CD4-positive, alpha-beta memory T cell (primary cell): ENCODE results near the gene ZNRF3. TPM values are rescaled to one million over a fixed set of nuclear protein-coding genes. Genes with fewer than 3 reads are reported as not detected.
"Not testable (repeated sequence)": the region's sequence is repeated elsewhere in the genome, so short reads cannot be mapped to it uniquely, and the experiment has no call there.

ENCODE experiments used
- CTCF ChIA-PET: fragments of 350-600 bp; sonication (Branson Sonifier 250); formaldehyde crosslinking; loops from one replicate; lab custom pipeline; 2021; ENCODE audit warnings: inconsistent platforms; ENCODE audit not compliant: partially characterized antibody; lab: Charles Lee
- POLR2A ChIA-PET: fragments of 350-600 bp; sonication (Branson Sonifier 250); formaldehyde crosslinking; loops from one replicate; lab custom pipeline; 2021; ENCODE audit not compliant: partially characterized antibody; lab: Charles Lee
- DNase-seq, 5 donors: peaks; one replicate each; pipeline versions ENCODE4 v3.0.0 to v3.0.0-alpha.2; 2020 to 2022; ENCODE audit warnings: mixed read lengths in 1 of 5
- H3K27ac ChIP-seq: one replicate; pipeline ENCODE4 v1.7.0; 2013; ENCODE audit warnings: low read depth, low read length
- H3K27me3 ChIP-seq: 2 replicates; pipeline ENCODE4 v1.7.0; 2013; ENCODE audit warnings: mild to moderate bottlenecking, low read length, moderate library complexity; ENCODE audit not compliant: insufficient read depth
- H3K36me3 ChIP-seq: 2 replicates; pipeline ENCODE4 v1.7.0; 2013; ENCODE audit warnings: mild to moderate bottlenecking, low read length, moderate library complexity; ENCODE audit not compliant: insufficient read depth
- H3K4me1 ChIP-seq: 2 replicates; pipeline ENCODE4 v1.7.0; 2013; ENCODE audit warnings: mild to moderate bottlenecking, low read length, moderate library complexity; ENCODE audit not compliant: insufficient read depth
- H3K4me3 ChIP-seq, 2 donors: one replicate each; pipeline ENCODE4 v1.7.0; 2013; ENCODE audit warnings: low read length in 2 of 2, mild to moderate bottlenecking in 1 of 2
- H3K9me3 ChIP-seq, 2 donors: one replicate each; pipeline ENCODE4 v1.7.0; 2013; ENCODE audit warnings: low read length in 2 of 2, control low read depth in 1 of 2; ENCODE audit not compliant: control insufficient read depth in 1 of 2
- H3K27ac Mint-ChIP-seq, 7 donors: one replicate each; pipeline ENCODE4 v1.8.0; 2020 to 2021; ENCODE audit warnings: mixed read lengths in 7 of 7, mild to moderate bottlenecking in 6 of 7, inconsistent platforms in 3 of 7, moderate library complexity in 3 of 7
- H3K27me3 Mint-ChIP-seq, 2 donors: one replicate each; pipeline ENCODE4 v1.8.0; 2020 to 2021; ENCODE audit warnings: mixed read lengths in 2 of 2
- H3K36me3 Mint-ChIP-seq, 2 donors: one replicate each; pipeline ENCODE4 v1.8.0; 2020 to 2021; ENCODE audit warnings: mixed read lengths in 2 of 2, inconsistent platforms in 1 of 2, mild to moderate bottlenecking in 1 of 2
- H3K4me1 Mint-ChIP-seq, 4 donors: one replicate each; pipeline ENCODE4 v1.8.0; 2020 to 2021; ENCODE audit warnings: mixed read lengths in 4 of 4, mild to moderate bottlenecking in 1 of 4
- H3K4me3 Mint-ChIP-seq, 8 donors: one replicate each; pipeline ENCODE4 v1.8.0; 2020 to 2021; ENCODE audit warnings: mixed read lengths in 8 of 8, mild to moderate bottlenecking in 7 of 8, moderate library complexity in 6 of 8, inconsistent platforms in 3 of 8
- H3K9me3 Mint-ChIP-seq, 8 donors: one replicate each; pipeline ENCODE4 v1.8.0; 2020 to 2021; ENCODE audit warnings: mixed read lengths in 8 of 8, mild to moderate bottlenecking in 5 of 8, inconsistent platforms in 3 of 8, moderate library complexity in 1 of 8
- intact Hi-C: fragments of 100-400 bp; cut with micrococcal nuclease; formaldehyde crosslinking; loops from one replicate; pipeline ENCODE4 v1.15.1; 2023
- polyA plus RNA-seq, 2 donors: library from polyadenylated mRNA; unstranded; fragments of 300-500 nt; fragmentation: Illumina TruSeq; gene quantifications; one replicate each; pipeline ENCODE4 v1.2.3, GENCODE V29; 2021
- total RNA-seq, 2 experiments: library from RNA; stranded (reverse); gene quantifications; one replicate each; pipeline ENCODE4 v1.2.3, GENCODE V29; 2021

Gene ZNRF3
- under 1 TPM; 0.70 to 0.89 TPM for total RNA-seq
- polyA plus RNA-seq = under 1 TPM in 1 of 2 donors, not detected in 1; 0.11 TPM

DNA sequence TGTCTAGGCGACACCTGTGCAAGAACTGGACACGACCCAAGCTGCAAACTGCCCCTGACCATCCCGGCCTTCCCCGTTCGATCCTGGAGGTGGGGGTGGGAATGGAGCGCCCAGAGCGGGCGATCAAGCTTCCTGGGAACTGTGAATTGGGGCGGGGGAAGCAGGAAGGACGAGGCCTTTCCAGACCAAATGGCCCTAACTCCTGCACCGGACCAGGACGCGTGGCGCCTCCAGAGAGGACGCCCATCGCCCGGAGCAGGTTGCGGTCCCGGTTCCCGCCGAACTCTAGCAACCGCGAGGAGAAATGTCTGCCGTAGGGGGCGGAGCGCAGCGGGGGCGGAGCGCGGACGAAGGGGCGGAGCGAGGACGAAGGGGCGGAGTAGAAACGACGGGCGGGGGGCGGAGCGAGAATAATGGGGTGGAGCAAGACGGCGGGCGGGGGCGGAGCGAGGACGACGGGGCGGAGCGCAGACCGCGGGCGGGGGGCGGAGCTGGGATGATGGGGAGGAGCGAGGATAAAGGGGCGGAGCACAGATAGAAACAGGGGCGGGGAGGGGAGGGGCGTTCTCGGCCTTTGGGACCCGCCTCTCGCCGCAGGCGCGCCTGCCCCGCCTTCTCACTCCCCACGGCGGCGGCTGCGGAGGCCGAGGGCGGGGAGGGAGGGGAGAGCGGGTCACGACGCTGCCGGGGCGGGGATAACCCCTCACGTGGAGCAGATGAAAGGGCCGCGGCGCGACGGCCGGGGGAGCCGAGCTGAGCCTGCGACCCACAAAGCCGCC is at the start of gene ZNRF3:
TSS of gene ZNRF3 (plus strand) at position 695 of the 779 bp plus-strand sequence. CDS start 195 bp downstream, outside the sequence.
- Mint-ChIP-seq H3K27me3 (peaks cover 5 to 7% of the 10 kb centered on the region in 2 donors), H3K9me3 (no peaks in the 10 kb centered on the region), H3K27ac (peak within 1 kb of the TSS; percentile 74 to 87 (median 81)), H3K36me3 (no peaks in the 10 kb centered on the region), H3K4me1 (peaks cover 9 to 32% (median 21%) of the 10 kb centered on the region in 4 donors), H3K4me3 (peak within 1 kb of the TSS; percentile 88 to 92 (median 90))
- peak; percentile 86 to 90 (median 87) for DNase-seq
- ChIA-PET CTCF (interaction anchor here (1.0 to 1.8 kb wide), 2 partner anchors 16 to 157 kb away, joined by 3 to 5 read pairs; no protein-coding TSS in a partner anchor), POLR2A (interaction anchor here (1.2 to 2.4 kb wide), 5 partner anchors 64 to 190 kb away, joined by 3 to 14 read pairs (median 4); partner anchors contain the start of genes KREMEN1 and XBP1)
- intact Hi-C loops = loop anchor here (1.0 to 2.0 kb wide), 5 partner anchors 83 to 964 kb away; partner anchors contain the start of genes CCDC117, HSCB, PITPNB and XBP1
- Histone ChIP-seq H3K4me3 (peak within 1 kb of the TSS; percentile 61 to 83), H3K4me1 (peaks cover 15% of the 10 kb centered on the region), H3K27me3 (no peaks in the 10 kb centered on the region), H3K27ac (no peak within 1 kb of the TSS), H3K36me3 (no peaks in the 10 kb centered on the region), H3K9me3 (no peaks in the 10 kb centered on the region)

DNA sequence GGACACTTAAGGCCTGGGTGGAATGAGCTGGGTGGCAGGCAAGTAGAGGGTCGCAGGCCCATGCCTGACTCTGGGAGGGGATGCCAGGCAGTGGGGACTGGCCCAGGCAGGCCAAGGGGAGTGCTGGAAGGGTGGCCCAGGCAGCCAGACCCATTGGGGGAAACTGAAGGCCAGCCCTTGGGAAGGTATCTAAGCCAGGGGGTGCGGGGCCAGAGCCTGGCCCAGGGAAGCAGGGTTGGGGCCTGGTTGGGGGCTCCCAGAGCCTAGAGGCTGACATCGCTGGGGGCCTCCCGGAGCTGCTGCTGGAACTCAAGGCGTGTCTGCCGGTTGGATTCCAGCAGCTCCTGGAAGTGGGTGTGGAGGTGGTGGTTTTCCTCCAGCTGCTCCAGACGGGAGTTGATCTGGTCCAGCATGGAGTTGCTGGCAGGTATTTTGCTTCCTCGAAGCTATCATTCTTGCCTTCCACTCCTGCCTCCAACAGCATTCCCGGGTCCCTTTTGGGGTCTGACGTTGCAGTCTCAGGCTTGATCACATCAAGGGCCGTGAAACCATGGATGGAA is 47.7 kb upstream of the ZNRF3 start:
- Mint-ChIP-seq H3K27me3 (no peaks in the 10 kb centered on the region), H3K4me3 (no peak overlapping the region), H3K36me3 (peaks cover 8 to 18% of the 10 kb centered on the region in 2 donors), H3K9me3 (no peaks in the 10 kb centered on the region), H3K4me1 (peaks cover 0 to 5% (median 2%) of the 10 kb centered on the region in 4 donors), H3K27ac (peak overlapping the region in 1 of 7 donors; percentile 29)
- Histone ChIP-seq H3K27ac (no peak overlapping the region), H3K36me3 (no peaks in the 10 kb centered on the region), H3K27me3 (no peaks in the 10 kb centered on the region), H3K4me1 (no peaks in the 10 kb centered on the region), H3K4me3 (no peak overlapping the region), H3K9me3 (no peaks in the 10 kb centered on the region)
- DNase-seq = no peak
- ChIA-PET CTCF (no interaction called here), POLR2A (no interaction called here)
- intact Hi-C loops = no loop called here

DNA sequence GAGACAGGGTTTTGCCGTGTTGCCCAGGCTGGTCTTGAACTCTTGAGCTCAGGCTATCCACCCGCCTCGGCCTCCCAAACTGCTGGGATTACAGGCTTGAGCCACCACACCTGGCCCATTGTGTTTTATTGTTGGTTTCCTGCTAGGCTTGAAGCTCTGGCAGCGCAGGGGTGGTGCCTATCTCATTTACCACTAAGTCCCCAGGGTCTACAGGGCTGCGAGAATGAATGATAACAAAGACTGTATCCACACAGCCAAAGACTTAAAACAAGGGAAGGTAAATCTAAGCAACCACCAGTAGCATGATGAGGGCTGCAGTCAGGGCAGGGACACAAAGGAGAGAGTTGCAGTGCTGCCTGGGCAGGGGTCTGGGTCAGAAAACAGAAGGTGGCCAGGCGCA is 45.7 kb upstream of the ZNRF3 start:
- Histone ChIP-seq H3K36me3 (no peaks in the 10 kb centered on the region), H3K27ac (no peak overlapping the region), H3K9me3 (no peaks in the 10 kb centered on the region), H3K27me3 (no peaks in the 10 kb centered on the region), H3K4me1 (no peaks in the 10 kb centered on the region), H3K4me3 (no peak overlapping the region)
- Mint-ChIP-seq H3K4me3 (no peak overlapping the region), H3K9me3 (no peaks in the 10 kb centered on the region), H3K27ac (no peak overlapping the region), H3K36me3 (peaks cover 6 to 11% of the 10 kb centered on the region in 2 donors), H3K27me3 (no peaks in the 10 kb centered on the region), H3K4me1 (peaks cover 0 to 5% (median 2%) of the 10 kb centered on the region in 4 donors)
- DNase-seq = no peak
- ChIA-PET CTCF (interaction anchor here (1.0 to 1.3 kb wide), 3 partner anchors 9 to 826 kb away, joined by 3 to 4 read pairs (median 3); no protein-coding TSS in a partner anchor), POLR2A (no interaction called here)
- intact Hi-C loops = no loop called here

DNA sequence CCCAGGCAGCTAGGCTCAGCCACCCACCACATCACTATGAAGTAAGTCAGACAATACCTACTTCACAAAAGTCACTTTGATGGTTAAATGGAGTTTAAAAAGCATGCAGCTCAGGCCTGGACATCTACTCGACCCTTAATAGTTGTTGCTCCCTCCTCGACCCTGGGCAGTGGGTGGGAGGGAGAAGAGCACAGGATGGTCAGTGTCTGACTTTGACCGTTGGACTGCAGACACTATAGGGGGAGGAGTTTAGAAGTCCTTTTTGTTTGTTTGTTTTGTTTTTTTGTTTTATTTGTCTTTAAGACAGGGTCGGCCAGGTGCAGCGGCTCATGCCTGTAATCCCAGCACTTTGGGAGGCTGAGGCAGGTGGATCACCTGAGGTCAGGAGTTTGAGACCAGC is 44.4 kb upstream of the ZNRF3 start:
- Histone ChIP-seq H3K36me3 (no peaks in the 10 kb centered on the region), H3K27me3 (no peaks in the 10 kb centered on the region), H3K9me3 (no peaks in the 10 kb centered on the region), H3K4me1 (no peaks in the 10 kb centered on the region), H3K27ac (no peak overlapping the region), H3K4me3 (no peak overlapping the region)
- H3K4me1 Mint-ChIP-seq = peaks cover 0 to 3% (median 0%) of the 10 kb centered on the region in 4 donors
- ChIA-PET POLR2A (interaction anchor here (0.7 kb wide), 1 partner anchor 16 kb away, joined by 5 read pairs; no protein-coding TSS in a partner anchor), CTCF (interaction anchor here (1.2 kb wide), 1 partner anchor 10 kb away, joined by 5 read pairs; no protein-coding TSS in a partner anchor)
- no peak for DNase-seq
- peaks cover under 1 to 4% of the 10 kb centered on the region in 2 donors for H3K36me3 Mint-ChIP-seq
- intact Hi-C loops = no loop called here
- H3K27me3 Mint-ChIP-seq = no peaks in the 10 kb centered on the region
- no peak overlapping the region for H3K4me3 Mint-ChIP-seq
- no peak overlapping the region for H3K27ac Mint-ChIP-seq
- H3K9me3 Mint-ChIP-seq = no peaks in the 10 kb centered on the region

DNA sequence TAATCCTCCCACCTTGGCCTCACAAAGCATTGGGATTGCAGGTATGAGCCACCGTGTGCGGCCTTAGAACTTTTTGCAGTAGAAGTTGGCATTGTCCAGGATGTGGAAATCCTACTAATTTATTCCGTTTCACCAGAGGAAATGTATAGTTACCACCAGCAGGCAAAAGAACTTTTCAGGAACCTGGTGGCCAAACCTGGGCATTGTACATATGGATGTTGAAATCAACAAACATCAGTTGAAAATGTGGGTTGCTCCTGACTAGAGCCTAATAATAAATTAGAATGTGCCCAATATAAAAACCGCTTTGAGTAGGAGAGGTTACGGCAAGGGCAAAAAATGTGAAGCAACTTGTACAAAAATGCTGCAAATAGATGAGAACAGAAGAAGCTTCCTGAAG is 42.3 kb upstream of the ZNRF3 start:
- ChIA-PET POLR2A (no interaction called here), CTCF (no interaction called here)
- H3K36me3 Mint-ChIP-seq = no peaks in the 10 kb centered on the region
- H3K9me3 ChIP-seq = no peaks in the 10 kb centered on the region
- no peak overlapping the region for H3K27ac ChIP-seq
- DNase-seq = no peak
- H3K36me3 ChIP-seq = no peaks in the 10 kb centered on the region
- intact Hi-C loops = no loop called here
- H3K27me3 ChIP-seq = no peaks in the 10 kb centered on the region
- no peak overlapping the region for H3K4me3 ChIP-seq
- no peaks in the 10 kb centered on the region for H3K27me3 Mint-ChIP-seq
- no peaks in the 10 kb centered on the region for H3K4me1 ChIP-seq
- peak overlapping the region in 1 of 7 donors; percentile 25 for H3K27ac Mint-ChIP-seq
- H3K9me3 Mint-ChIP-seq = peaks cover 0 to 2% (median under 1%) of the 10 kb centered on the region in 8 donors
- H3K4me3 Mint-ChIP-seq = no peak overlapping the region
- no peaks in the 10 kb centered on the region for H3K4me1 Mint-ChIP-seq

DNA sequence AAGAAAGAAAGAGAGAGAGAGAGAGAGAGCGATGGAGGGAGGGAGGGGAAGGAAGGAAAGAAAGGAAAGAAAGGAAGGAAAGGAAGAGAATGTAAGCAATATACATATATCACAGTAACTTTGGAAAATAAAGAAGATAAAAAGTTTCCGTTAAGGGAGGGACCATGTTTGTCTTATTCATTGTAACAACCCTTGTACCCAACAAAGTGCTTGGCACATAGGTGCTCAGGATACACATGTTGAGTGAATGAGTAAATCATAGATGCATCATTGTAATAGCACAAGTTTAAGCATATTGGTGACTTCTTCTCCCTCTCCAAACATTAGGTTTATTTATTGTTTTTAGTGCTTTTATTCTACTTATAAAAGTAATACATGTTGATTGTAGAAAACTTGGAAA is 39.7 kb upstream of the ZNRF3 start:
- no peaks in the 10 kb centered on the region for H3K4me1 ChIP-seq
- H3K27ac Mint-ChIP-seq = no peak overlapping the region
- H3K36me3 ChIP-seq = no peaks in the 10 kb centered on the region
- no peak overlapping the region for H3K27ac ChIP-seq
- intact Hi-C loops = no loop called here
- peaks cover 0 to 4% of the 10 kb centered on the region in 2 donors for H3K36me3 Mint-ChIP-seq
- CTCF ChIA-PET = interaction anchor here (0.9 to 2.4 kb wide), 2 partner anchors 12 to 197 kb away, joined by 4 to 8 read pairs; no protein-coding TSS in a partner anchor
- H3K27me3 Mint-ChIP-seq = no peaks in the 10 kb centered on the region
- no peak overlapping the region for H3K4me3 ChIP-seq
- peaks cover 0 to 17% (median 13%) of the 10 kb centered on the region in 8 donors for H3K9me3 Mint-ChIP-seq
- no peaks in the 10 kb centered on the region for H3K4me1 Mint-ChIP-seq
- no peaks in the 10 kb centered on the region for H3K9me3 ChIP-seq
- POLR2A ChIA-PET = no interaction called here
- H3K27me3 ChIP-seq = no peaks in the 10 kb centered on the region
- DNase-seq = no peak
- H3K4me3 Mint-ChIP-seq = no peak overlapping the region

DNA sequence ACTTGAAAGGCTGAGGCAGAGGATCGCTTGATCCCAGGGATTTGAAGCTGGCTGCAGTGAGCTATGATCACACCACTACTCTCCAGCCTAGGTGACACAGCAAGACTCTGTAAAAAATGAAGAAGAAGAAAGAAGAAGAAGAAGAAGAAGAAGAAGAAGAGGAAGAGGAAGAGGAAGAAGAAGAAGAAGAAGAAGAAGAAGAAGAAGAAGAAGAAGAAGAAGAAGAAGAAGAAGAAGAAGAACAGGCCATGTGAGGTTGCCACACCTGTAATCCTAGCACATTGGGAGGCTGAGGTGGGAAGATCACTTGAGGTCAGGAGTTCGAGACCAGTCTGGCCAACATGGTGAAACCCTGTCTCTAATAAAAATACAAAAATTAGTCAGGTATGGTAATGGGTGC is 39.1 kb upstream of the ZNRF3 start:
- DNase-seq, H3K4me3 ChIP-seq, intact Hi-C loops, H3K27ac ChIP-seq, H3K9me3 ChIP-seq, H3K4me1 ChIP-seq, POLR2A ChIA-PET, H3K36me3 Mint-ChIP-seq, H3K27me3 Mint-ChIP-seq, H3K4me3 Mint-ChIP-seq, H3K36me3 ChIP-seq, H3K4me1 Mint-ChIP-seq, H3K27me3 ChIP-seq: not testable (repeated sequence)
- H3K27ac Mint-ChIP-seq = peak overlapping the region in 1 of 7 donors; percentile 70
- H3K9me3 Mint-ChIP-seq = peaks cover 0 to 17% (median 13%) of the 10 kb centered on the region in 8 donors
- CTCF ChIA-PET = interaction anchor here (0.9 to 2.4 kb wide), 2 partner anchors 12 to 196 kb away, joined by 4 to 8 read pairs; no protein-coding TSS in a partner anchor
